HepG2 (cell line): ENCODE results near the gene FLT3LG. TPM values are rescaled to one million over a fixed set of nuclear protein-coding genes. Genes with fewer than 3 reads are reported as not detected.

ENCODE experiments used
- NPAS2 ChIP-seq: sonication (generic); formaldehyde crosslinking; IDR thresholded peaks from 2 replicates; pipeline ENCODE4 v1.8.0; 2022; ENCODE audit warnings: mild to moderate bottlenecking, missing genetic modification reagents, borderline replicate concordance
- RBFOX2 ChIP-seq: fragments of 200-400 bp; formaldehyde crosslinking; IDR thresholded peaks from 2 replicates; pipeline ENCODE4 v1.6.1; 2017; ENCODE audit warnings: low read depth, mild to moderate bottlenecking, low read length
- SP4 ChIP-seq: sonication (generic); formaldehyde crosslinking; IDR thresholded peaks from 2 replicates; pipeline ENCODE4 v1.8.1; 2023; ENCODE audit warnings: mild to moderate bottlenecking, missing genetic modification reagents
- ZNF788 ChIP-seq: sonication (generic); formaldehyde crosslinking; IDR thresholded peaks from 2 replicates; pipeline ENCODE4 v1.5.0; 2020; ENCODE audit warnings: mild to moderate bottlenecking, missing genetic modification reagents, borderline replicate concordance
- polyA plus RNA-seq, 8 experiments: library from polyadenylated mRNA; depleted of rRNA in 3 of 8; stranded (reverse) in 7 of 8; unstranded in 1 of 8; fragments of >200 nt; fragmentation: Illumina TruSeq in 4 of 8; extraction: Trizol in 4 of 8; gene quantifications; 2 replicates each; pipeline versions ENCODE4 v1.2.1 to v1.2.3, GENCODE V29; 2011 to 2016; ENCODE audit warnings: low read depth in 4 of 8, missing spikeins in 1 of 8, mixed read lengths in 1 of 8; ENCODE audit not compliant: insufficient read depth in 1 of 8
- total RNA-seq, 5 experiments: library from RNA; depleted of rRNA; stranded (reverse); fragments of >200 nt; fragmentation: Illumina TruSeq; extraction: Trizol; gene quantifications; 2 replicates each; pipeline ENCODE4 v1.2.3, GENCODE V29; 2016; ENCODE audit warnings: low read depth in 1 of 5
- TF ChIP-seq, protein P1 (sequence below): IDR thresholded peaks from 2 replicates; pipeline ENCODE4 v1.4.0; 2020; ENCODE audit warnings: mild to moderate bottlenecking, missing genetic modification reagents
- TF ChIP-seq, protein P2 (sequence below): IDR thresholded peaks from 2 replicates; pipeline ENCODE4 v1.6.1; 2016; ENCODE audit warnings: control low read depth
- TF ChIP-seq, protein P3 (sequence below): sonication (generic); formaldehyde crosslinking; IDR thresholded peaks from 2 replicates; pipeline ENCODE4 v1.8.0; 2022; ENCODE audit warnings: mild to moderate bottlenecking, missing genetic modification reagents; ENCODE audit not compliant: insufficient replicate concordance
- TF ChIP-seq, protein P4 (sequence below): sonication (generic); formaldehyde crosslinking; IDR thresholded peaks from 2 replicates; pipeline ENCODE4 v1.5.1; 2020; ENCODE audit warnings: missing genetic modification reagents, mild to moderate bottlenecking, borderline replicate concordance
- TF ChIP-seq, protein P5 (sequence below): IDR thresholded peaks from 2 replicates; pipeline ENCODE4 v1.6.1; 2016; ENCODE audit warnings: low read depth, control low read depth
- TF ChIP-seq, protein P6 (sequence below): sonication (generic); formaldehyde crosslinking; IDR thresholded peaks from 2 replicates; pipeline ENCODE4 v1.4.0; 2020; ENCODE audit warnings: missing genetic modification reagents, borderline replicate concordance
- TF ChIP-seq, protein P7 (sequence below): sonication (generic); formaldehyde crosslinking; IDR thresholded peaks from 2 replicates; pipeline ENCODE4 v1.5.1; 2020; ENCODE audit warnings: missing genetic modification reagents, mild to moderate bottlenecking, borderline replicate concordance

Gene FLT3LG
- total and polyA plus RNA-seq, 2 of the 13 experiments (the other 11 are each of a cell fraction or from before 2014, with no cell fraction given): 1.5 to 2.6 TPM

DNA sequence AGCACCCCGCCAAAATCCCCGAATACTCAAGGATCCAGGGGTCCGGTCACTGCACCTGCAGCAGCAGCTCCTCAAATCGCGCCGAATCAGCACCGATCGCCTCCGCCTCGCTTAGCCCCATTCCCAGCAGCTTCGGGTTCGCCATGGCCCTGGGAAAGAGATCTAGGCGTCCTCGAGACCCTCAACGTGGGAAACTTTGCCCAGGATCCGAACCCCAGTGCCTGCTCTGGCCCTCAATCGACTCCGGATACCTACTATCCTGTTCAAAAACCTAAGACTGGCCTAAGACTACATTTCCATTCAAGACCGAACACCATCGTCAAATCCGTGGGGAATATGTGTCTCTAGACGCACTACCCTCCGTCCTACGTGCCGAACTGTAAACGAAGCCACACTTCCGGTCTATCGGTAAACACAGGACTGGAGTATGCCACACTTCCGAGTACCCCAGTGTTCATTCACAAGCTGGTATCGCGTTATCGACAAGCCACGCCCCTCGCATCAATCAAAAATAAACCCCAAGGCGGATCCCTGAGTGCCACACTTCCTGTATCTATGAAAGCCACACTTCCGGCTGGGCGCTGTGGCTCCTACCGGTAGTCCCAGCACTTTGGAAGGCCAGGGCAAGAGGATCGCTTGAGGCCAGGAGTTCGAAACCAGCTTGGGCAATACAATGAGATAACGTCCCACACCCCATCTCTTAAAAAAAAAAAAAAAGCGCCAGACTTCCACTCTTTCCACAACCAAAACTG is 22.4 kb upstream of the FLT3LG start, which contains the start of gene PIH1D1 (continued):
- TF ChIP-seq, protein P1, sequence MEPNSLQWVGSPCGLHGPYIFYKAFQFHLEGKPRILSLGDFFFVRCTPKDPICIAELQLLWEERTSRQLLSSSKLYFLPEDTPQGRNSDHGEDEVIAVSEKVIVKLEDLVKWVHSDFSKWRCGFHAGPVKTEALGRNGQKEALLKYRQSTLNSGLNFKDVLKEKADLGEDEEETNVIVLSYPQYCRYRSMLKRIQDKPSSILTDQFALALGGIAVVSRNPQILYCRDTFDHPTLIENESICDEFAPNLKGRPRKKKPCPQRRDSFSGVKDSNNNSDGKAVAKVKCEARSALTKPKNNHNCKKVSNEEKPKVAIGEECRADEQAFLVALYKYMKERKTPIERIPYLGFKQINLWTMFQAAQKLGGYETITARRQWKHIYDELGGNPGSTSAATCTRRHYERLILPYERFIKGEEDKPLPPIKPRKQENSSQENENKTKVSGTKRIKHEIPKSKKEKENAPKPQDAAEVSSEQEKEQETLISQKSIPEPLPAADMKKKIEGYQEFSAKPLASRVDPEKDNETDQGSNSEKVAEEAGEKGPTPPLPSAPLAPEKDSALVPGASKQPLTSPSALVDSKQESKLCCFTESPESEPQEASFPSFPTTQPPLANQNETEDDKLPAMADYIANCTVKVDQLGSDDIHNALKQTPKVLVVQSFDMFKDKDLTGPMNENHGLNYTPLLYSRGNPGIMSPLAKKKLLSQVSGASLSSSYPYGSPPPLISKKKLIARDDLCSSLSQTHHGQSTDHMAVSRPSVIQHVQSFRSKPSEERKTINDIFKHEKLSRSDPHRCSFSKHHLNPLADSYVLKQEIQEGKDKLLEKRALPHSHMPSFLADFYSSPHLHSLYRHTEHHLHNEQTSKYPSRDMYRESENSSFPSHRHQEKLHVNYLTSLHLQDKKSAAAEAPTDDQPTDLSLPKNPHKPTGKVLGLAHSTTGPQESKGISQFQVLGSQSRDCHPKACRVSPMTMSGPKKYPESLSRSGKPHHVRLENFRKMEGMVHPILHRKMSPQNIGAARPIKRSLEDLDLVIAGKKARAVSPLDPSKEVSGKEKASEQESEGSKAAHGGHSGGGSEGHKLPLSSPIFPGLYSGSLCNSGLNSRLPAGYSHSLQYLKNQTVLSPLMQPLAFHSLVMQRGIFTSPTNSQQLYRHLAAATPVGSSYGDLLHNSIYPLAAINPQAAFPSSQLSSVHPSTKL (CRISPR knock-in tag): 0 out of 2 replicates have a peak, but pooled peaks have one; percentile 33
- TF ChIP-seq, protein P2, sequence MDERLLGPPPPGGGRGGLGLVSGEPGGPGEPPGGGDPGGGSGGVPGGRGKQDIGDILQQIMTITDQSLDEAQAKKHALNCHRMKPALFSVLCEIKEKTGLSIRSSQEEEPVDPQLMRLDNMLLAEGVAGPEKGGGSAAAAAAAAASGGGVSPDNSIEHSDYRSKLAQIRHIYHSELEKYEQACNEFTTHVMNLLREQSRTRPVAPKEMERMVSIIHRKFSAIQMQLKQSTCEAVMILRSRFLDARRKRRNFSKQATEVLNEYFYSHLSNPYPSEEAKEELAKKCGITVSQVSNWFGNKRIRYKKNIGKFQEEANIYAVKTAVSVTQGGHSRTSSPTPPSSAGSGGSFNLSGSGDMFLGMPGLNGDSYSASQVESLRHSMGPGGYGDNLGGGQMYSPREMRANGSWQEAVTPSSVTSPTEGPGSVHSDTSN (CRISPR knock-in tag): peak; percentile 80
- TF ChIP-seq NPAS2 (CRISPR knock-in tag) (no peak), ZNF788 (CRISPR knock-in tag) (peak; percentile 63; the same call in 1 of the 2 replicates), SP4 (CRISPR knock-in tag) (peak; percentile 78), RBFOX2 (0 out of 2 replicates have a peak, but pooled peaks have one; percentile 23)
- TF ChIP-seq, protein P3, sequence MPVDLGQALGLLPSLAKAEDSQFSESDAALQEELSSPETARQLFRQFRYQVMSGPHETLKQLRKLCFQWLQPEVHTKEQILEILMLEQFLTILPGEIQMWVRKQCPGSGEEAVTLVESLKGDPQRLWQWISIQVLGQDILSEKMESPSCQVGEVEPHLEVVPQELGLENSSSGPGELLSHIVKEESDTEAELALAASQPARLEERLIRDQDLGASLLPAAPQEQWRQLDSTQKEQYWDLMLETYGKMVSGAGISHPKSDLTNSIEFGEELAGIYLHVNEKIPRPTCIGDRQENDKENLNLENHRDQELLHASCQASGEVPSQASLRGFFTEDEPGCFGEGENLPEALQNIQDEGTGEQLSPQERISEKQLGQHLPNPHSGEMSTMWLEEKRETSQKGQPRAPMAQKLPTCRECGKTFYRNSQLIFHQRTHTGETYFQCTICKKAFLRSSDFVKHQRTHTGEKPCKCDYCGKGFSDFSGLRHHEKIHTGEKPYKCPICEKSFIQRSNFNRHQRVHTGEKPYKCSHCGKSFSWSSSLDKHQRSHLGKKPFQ (CRISPR knock-in tag): peak; percentile 15
- TF ChIP-seq, protein P4, sequence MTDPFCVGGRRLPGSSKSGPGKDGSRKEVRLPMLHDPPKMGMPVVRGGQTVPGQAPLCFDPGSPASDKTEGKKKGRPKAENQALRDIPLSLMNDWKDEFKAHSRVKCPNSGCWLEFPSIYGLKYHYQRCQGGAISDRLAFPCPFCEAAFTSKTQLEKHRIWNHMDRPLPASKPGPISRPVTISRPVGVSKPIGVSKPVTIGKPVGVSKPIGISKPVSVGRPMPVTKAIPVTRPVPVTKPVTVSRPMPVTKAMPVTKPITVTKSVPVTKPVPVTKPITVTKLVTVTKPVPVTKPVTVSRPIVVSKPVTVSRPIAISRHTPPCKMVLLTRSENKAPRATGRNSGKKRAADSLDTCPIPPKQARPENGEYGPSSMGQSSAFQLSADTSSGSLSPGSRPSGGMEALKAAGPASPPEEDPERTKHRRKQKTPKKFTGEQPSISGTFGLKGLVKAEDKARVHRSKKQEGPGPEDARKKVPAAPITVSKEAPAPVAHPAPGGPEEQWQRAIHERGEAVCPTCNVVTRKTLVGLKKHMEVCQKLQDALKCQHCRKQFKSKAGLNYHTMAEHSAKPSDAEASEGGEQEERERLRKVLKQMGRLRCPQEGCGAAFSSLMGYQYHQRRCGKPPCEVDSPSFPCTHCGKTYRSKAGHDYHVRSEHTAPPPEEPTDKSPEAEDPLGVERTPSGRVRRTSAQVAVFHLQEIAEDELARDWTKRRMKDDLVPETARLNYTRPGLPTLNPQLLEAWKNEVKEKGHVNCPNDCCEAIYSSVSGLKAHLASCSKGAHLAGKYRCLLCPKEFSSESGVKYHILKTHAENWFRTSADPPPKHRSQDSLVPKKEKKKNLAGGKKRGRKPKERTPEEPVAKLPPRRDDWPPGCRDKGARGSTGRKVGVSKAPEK (CRISPR knock-in tag): no peak
- TF ChIP-seq, protein P5, sequence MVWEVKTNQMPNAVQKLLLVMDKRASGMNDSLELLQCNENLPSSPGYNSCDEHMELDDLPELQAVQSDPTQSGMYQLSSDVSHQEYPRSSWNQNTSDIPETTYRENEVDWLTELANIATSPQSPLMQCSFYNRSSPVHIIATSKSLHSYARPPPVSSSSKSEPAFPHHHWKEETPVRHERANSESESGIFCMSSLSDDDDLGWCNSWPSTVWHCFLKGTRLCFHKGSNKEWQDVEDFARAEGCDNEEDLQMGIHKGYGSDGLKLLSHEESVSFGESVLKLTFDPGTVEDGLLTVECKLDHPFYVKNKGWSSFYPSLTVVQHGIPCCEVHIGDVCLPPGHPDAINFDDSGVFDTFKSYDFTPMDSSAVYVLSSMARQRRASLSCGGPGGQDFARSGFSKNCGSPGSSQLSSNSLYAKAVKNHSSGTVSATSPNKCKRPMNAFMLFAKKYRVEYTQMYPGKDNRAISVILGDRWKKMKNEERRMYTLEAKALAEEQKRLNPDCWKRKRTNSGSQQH (CRISPR knock-in tag): peak; percentile 81
- TF ChIP-seq, protein P6, sequence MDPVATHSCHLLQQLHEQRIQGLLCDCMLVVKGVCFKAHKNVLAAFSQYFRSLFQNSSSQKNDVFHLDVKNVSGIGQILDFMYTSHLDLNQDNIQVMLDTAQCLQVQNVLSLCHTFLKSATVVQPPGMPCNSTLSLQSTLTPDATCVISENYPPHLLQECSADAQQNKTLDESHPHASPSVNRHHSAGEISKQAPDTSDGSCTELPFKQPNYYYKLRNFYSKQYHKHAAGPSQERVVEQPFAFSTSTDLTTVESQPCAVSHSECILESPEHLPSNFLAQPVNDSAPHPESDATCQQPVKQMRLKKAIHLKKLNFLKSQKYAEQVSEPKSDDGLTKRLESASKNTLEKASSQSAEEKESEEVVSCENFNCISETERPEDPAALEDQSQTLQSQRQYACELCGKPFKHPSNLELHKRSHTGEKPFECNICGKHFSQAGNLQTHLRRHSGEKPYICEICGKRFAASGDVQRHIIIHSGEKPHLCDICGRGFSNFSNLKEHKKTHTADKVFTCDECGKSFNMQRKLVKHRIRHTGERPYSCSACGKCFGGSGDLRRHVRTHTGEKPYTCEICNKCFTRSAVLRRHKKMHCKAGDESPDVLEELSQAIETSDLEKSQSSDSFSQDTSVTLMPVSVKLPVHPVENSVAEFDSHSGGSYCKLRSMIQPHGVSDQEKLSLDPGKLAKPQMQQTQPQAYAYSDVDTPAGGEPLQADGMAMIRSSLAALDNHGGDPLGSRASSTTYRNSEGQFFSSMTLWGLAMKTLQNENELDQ (CRISPR knock-in tag): no peak
- TF ChIP-seq, protein P7, sequence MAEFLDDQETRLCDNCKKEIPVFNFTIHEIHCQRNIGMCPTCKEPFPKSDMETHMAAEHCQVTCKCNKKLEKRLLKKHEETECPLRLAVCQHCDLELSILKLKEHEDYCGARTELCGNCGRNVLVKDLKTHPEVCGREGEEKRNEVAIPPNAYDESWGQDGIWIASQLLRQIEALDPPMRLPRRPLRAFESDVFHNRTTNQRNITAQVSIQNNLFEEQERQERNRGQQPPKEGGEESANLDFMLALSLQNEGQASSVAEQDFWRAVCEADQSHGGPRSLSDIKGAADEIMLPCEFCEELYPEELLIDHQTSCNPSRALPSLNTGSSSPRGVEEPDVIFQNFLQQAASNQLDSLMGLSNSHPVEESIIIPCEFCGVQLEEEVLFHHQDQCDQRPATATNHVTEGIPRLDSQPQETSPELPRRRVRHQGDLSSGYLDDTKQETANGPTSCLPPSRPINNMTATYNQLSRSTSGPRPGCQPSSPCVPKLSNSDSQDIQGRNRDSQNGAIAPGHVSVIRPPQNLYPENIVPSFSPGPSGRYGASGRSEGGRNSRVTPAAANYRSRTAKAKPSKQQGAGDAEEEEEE (CRISPR knock-in tag): no peak
